Left ventricle myocardium superior (tissue), 1 donor: Measurements from ENCODE around the gene EIF4E1B. TPM values are rescaled to one million over a fixed set of nuclear protein-coding genes. Genes with fewer than 3 reads are reported as not detected.
A peak's percentile ranks its signal among the peaks of the same experiment; 100 is the strongest.

ENCODE experiments used
- ATAC-seq: fragments of 200-7000 bp; cut with Tn5 transposase; one replicate; pipeline ENCODE4 v1.9.1; 2020; ENCODE audit warnings: mild to moderate bottlenecking, moderate library complexity
- DNase-seq: peaks from one replicate; pipeline ENCODE4 v3.0.0-alpha.2; 2020
- intact Hi-C: fragments of 100-400 bp; cut with micrococcal nuclease; formaldehyde crosslinking; loops from one replicate; pipeline ENCODE4 v1.11.0; 2022
- total RNA-seq: library from RNA; stranded (reverse); fragmentation: NEBNext Ultra II Directional; extraction: Animal tissue kit (Norgen Biotek cat#: 25700); gene quantifications from one replicate; pipeline ENCODE4 v1.2.1, GENCODE V29; 2021
- donor health status: DM: no; HTN: yes; CAD: no; lungs with severe emphysema.

EIF4E1B gene
- total RNA-seq, 1 donor from 2014 or later: not detected

DNA sequence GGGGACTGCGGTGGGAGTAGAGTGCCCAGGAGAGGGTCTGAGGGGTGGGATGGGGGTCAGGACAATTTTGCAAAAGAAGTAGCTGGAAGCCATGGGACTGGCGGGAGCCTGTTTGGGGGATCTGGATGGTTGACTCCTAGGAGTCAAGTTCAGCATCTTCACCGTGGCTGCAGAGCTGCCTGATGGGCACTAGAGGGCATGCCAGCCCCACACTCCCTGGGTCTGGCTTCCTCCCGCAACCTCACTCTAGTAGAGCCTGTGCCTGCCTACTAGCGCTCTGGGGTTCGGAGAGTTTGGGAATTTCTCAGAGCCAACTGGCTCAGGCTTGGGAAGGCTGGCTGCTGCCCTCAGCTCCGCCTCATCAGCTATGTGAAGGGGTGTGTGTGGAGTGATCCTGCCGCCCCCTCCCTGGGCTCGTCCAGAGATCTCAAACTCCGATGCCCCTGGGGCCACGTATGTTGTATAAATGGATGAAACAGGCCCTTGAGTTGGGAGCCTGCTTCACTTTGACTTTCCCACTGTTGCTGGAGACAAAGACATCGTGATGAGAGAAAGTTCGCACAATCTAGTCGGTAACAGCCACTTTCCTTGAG lies 27.6 kb downstream of the EIF4E1B start:
- intact Hi-C loops: no loop called here
- peak; percentile 82 for DNase-seq
- peak; percentile 84 for ATAC-seq

DNA sequence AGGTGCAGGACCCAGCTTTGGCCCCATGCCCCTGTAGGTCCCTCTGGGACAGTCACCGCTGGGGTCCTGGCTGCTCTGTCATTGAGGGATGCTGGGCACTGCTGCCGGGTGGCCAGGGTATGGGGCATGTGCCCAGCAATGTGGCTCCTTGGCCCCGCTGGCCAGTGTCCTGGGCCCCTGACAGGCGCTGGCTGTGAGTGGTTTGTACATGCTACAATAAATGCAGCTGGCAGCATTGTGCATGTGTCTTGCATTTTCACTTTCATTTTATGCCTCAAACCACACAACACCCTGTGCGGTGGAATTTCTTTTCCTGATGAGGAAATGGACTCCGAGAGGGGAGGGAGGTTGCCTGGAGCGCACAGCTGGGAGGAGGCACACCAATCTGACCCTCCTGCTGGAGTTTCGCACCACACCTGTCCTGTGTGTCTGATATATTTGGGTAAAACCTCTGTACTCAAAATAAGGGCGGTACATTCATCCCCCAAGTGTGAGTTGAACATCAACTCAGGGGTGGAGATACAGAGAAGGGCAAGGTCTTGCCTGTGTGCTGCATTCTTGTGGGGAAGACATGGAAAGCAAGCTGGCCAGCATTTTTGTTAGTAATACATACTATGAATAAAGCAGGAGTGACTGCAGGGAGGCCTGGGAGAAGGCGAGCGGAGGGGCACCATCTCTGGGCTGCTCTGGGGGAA lies 28.5 kb downstream of the EIF4E1B start:
- no peak for DNase-seq
- peak; percentile 18 for ATAC-seq
- intact Hi-C loops: no loop called here

- intact Hi-C loops: no loop called here
- ATAC-seq: no peak
- no peak for DNase-seq
These were observed 29.0 kb downstream of the EIF4E1B start for GRCh38 chr5:176659512-176659839.

DNA sequence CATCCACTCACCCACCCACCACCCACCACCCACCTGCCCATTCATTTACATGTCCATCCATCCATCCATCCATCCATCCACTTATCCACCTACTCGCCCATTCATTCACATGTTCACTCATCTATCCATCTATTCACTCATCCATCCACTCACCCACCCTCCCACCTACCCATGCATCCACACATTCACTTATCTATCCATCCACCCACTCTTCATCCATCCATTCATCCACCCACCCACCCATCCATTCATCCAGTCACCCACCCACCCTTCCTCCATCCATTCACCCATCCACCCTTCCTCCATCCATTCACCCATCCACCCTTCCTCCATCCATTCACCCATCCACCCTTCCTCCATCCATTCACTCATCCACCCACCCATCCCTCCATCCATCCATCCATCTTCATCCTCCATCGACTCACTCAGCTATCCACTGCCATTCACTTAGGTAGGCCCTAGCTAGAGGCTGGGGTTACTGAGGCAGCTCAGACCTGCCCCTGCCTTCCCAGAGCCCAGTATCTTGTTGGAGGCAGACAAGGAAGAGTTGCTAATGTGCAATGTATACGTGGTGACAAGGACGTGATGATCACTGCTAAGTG lies 29.5 kb downstream of the EIF4E1B start:
- intact Hi-C loops: loop anchor here (5.0 kb wide), 1 partner anchor 297 kb away; no protein-coding TSS in a partner anchor
- ATAC-seq (no peak), DNase-seq (no peak)

- DNase-seq: no peak
- ATAC-seq: no peak
- intact Hi-C loops: loop anchor here (5.0 kb wide), 1 partner anchor 297 kb away; no protein-coding TSS in a partner anchor
These were observed 30.0 kb downstream of the EIF4E1B start for GRCh38 chr5:176660530-176660859.

DNA sequence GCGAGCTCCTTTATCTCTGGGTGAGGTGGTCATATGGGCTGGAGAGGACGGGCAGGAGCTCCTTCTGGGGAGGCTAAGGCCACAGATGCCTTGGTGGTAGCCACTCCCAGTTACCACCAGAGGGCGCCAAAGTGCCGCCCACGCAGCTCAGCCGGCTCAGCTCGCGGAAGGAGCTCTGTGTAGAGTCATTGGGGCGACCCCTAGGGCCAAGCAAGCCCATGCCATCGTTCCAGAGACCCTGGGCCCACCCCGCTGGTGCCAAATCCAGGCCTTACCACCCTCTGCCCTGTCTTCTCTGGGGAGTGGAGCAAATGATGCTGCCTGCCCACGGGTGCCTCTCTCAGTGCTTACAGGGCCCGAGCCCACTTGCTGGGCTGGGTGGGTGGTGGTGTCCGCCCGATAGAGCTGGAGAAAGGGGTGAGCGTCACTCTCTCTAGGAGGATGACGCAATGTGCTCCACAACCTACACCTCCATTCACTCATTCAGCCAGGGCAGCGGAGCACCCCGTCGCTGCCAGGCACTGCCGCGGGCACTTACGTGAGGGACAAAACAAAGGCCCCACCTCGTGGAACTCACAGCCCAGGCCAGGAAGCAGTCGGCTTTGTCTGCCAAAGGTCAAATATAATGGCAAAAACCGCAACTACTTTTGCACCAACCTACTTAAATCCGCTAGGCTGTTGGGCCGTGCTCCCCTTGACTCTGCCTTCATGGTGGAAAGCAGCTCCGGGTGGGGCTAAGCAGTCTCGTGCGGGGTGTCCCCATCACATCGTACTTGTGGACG lies 30.6 kb downstream of the EIF4E1B start:
- peak; percentile 82 for DNase-seq
- intact Hi-C loops: loop anchor here (5.0 kb wide), 1 partner anchor 296 kb away; no protein-coding TSS in a partner anchor
- peak; percentile 80 for ATAC-seq

DNA sequence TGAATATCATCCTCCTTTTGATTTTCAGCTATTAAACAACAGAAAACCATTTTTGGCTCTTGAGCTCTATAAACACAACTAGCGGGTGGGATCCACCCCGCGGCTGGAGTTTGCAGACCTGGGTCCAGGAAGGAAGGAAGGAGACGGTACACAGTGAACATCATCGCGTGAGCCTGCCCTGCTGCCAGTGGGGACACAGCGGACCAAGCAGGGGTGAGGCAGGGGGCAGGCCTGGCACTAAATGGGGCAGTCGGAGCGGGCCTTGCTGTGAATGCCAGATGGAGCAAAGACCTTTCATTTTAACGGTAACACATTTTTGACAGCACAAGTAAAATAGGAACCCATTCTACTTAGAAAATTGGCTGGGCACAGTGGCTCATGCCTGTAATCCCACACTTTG lies 31.2 kb downstream of the EIF4E1B start:
- peak; percentile 18 for DNase-seq

DNA sequence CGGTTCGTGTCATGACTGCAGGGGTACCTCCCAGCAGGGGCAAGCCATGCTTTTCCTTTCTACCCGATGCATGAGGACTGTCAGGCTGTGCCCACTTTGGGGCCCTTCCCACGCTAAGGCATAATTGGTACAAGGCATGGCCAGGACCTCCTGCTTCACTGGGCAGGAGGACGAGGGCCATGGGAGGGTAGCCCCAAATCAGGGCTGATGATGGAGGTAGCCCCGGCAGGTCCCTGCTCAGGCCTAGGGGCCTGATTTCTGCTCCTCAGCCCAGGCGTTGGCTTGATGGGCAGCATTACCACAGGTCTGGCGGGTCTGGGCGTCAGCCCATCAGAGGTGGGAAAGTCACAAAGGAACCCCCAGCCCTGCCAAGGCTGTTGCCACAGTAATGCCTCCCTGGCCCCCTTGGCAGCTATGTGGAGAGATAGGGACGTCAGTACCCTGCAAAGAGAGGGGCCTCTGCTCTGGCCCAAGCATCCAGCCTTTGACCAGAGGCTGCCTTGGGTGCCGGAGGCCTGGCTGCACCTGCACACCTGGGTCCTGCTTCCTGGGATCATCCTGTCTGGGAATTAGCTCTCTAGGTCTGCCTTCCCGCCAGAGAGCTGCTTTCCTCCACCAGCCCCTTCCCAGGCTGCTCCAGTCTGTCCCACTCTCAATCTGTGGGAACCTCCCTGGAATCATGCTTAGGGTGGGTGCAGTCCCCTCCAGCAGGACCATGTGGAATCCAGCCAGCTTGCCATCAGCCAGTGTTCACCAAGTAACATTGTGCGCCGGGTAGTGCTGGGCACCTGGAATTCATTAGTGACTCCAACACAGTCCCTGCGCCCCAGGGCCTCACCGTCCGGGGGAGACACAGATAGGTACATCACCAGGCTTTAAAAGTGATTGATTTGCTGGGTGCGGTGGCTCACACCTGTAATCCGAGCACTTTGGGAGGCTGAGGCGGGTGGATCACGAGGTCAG lies 32.2 kb downstream of the EIF4E1B start:
- ATAC-seq: no peak
- DNase-seq: peak; percentile 22
- intact Hi-C loops: loop anchor here (5.0 kb wide), 1 partner anchor 295 kb away; no protein-coding TSS in a partner anchor

More for the DNA sequence above, 31.2 kb downstream of the EIF4E1B start:
- no peak for ATAC-seq
- intact Hi-C loops: loop anchor here (5.0 kb wide), 1 partner anchor 296 kb away; no protein-coding TSS in a partner anchor

DNA sequence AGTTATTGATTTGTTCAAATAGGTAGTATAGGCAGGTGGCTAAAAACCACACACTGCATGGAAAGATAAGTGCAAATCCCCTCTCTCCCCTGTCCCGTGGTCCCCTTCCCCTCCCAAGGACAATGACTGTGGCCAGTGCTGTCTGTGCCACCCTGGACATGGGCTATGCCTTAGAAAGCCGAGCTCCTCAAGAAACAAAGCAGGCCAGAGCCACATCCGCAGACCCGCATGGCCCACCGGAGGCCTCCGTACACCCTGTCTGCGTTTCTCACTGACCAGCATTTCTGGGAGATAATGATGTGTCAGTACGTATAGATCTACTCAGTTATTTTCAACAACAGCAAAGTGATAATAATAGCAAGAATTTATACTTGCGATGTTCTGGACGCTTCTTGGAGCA lies 33.1 kb downstream of the EIF4E1B start:
- DNase-seq: no peak
- intact Hi-C loops: loop anchor here (5.0 kb wide), 1 partner anchor 294 kb away; no protein-coding TSS in a partner anchor
- ATAC-seq: no peak

DNA sequence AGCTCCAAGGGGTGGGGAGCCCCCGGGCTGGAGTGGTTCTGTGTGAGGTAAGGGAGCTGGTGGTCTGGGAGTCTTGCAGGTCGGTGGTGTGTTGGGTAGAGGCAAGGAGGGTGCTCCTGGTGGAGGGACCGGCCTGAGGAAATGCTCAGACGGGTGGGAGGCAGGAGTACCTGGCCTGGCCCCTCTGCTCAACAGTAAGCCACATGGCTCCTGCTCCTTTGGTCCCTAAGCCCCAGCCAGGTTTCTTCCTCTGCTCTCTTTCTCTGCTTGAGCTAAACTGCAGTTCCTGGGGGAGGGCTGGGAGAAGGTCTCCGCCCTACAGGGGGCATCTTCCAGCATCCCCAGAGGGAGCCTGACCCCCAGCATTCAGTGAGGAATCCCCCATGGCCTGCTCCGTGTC lies 34.0 kb downstream of the EIF4E1B start:
- DNase-seq: no peak
- intact Hi-C loops: loop anchor here (5.0 kb wide), 1 partner anchor 293 kb away; no protein-coding TSS in a partner anchor
- ATAC-seq: no peak

DNA sequence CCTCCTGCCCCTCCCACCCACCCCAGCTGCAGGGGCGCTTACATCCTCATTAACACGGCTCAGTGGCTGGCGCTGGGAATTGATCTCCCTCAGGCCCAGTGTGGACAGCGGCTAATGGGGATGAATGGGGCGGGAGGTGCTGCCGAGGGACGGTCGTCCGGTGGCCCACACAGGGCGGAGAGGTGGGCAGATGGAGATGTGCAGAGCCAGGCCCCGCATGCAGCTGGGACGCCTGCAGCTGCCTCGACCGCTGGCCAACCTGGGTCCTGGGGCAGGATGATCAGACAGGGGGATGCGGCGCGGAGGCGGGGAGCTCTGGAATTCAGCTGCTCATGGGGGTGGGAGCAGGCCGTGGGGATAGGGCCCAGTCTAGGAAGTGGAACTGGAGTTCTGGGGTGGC lies 34.4 kb downstream of the EIF4E1B start:
- intact Hi-C loops: loop anchor here (5.0 kb wide), 1 partner anchor 292 kb away; no protein-coding TSS in a partner anchor
- ATAC-seq (no peak), DNase-seq (peak; percentile 17)

- DNase-seq (no peak), ATAC-seq (no peak)
- intact Hi-C loops: no loop called here
These were observed 35.0 kb downstream of the EIF4E1B start for GRCh38 chr5:176665517-176665916.

GRCh38 chr5:176667637-176668036 lies 37.2 kb downstream of the EIF4E1B start:
- intact Hi-C loops: no loop called here
- no peak for ATAC-seq

DNA sequence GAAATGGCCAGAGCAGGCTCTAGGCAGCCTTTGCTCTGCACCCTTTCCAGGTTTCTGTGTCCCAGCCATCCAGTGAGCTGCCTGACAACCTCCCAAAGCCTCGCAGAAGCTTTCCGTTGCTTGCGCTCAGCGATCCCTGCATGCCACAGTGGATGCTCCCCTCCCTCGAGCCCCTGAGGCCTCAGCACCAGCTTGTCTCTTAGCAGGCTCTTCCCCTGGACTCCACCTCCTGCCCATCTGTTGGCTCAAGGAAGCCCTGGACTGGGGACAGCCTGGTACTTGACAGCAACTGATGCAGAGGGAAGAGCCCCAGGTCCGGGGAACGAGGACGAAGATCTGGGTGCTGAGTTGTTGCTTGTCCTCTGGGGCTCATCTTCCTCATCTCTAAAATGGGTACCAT lies 40.0 kb downstream of the EIF4E1B start:
- no peak for DNase-seq
- no peak for ATAC-seq
- intact Hi-C loops: no loop called here

More at GRCh38 chr5:176667637-176668036, 37.2 kb downstream of the EIF4E1B start:
- DNase-seq: no peak

- ATAC-seq (no peak), DNase-seq (no peak)
- intact Hi-C loops: no loop called here
These were observed 40.9 kb downstream of the EIF4E1B start for GRCh38 chr5:176671399-176671798.

DNA sequence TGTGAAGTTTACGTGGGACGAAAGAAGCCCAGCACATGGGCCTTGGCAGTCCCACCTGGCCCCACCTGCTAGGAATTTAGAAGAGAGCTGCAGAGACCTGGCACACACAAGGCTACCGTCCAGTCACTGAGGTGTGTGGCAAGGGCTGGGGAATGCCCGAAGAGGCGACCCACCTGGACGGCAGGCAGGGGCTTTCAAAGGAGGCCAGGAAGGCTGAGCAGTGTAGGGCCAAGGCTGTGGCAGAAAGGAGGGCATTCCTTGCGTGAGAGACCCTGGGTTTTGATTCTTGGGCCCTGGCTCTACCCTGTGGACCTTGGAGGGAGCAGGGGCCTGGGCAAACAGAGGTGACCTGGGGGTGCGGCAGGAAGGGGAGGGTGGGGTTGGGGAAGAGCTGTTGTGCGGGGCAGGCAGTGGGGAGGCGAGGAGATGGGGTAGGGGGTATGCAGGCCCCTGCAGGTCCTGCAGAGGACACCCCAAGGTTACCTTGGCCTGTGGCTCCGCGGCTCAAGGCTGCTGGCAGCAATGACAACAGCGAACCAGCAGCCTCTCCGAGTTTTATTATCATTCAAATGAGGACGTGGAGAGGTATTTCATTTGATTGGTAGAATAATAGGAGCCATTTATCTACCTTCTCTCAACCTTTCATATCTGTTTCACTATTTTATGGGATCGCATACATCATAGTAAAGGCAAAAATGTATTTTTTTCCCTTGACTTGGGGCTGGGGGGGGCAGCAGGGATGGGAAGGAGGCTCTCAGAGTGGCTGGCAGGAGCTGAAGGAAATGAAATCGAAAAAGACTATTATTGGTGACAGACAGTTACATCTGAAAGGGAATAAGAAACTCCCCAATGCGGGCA lies 41.6 kb downstream of the EIF4E1B start:
- intact Hi-C loops: no loop called here
- ATAC-seq (no peak), DNase-seq (peak; percentile 15)
